OCI-LY7 (cell line): Measurements from ENCODE around the gene HID1. TPM values are rescaled to one million over a fixed set of nuclear protein-coding genes. Genes with fewer than 3 reads are reported as not detected.

Experiments used
- BruUV-seq: library from RNA; stranded (reverse); fragments of 400-500 nt; replicated peaks from 2 replicates; lab custom pipeline; 2021; lab: Mats Ljungman, UMichigan
- CTCF ChIA-PET: fragments of 300-600 bp; sonication (Branson Sonifier 250); formaldehyde crosslinking; loops from one replicate; lab custom pipeline; 2022; ENCODE audit warnings: antibody characterized with exemption; ENCODE audit not compliant: unreplicated experiment; lab: Charles Lee
- POLR2A ChIA-PET: fragments of 300-600 bp; sonication (Branson Sonifier 250); formaldehyde crosslinking; loops from one replicate; lab custom pipeline; 2022; ENCODE audit warnings: antibody characterized with exemption; lab: Charles Lee
- DNase-seq: peaks from one replicate; pipeline ENCODE4 v3.0.0-alpha.2; 2015; ENCODE audit warnings: low spot score
- H2AFZ ChIP-seq: fragments of 200-600 bp; sonication (generic), shearing (Covaris generic); 2 replicates; pipeline ENCODE4 v1.6.1; 2014; ENCODE audit warnings: mild to moderate bottlenecking, antibody characterized with exemption, low read length, moderate library complexity
- H3K27ac ChIP-seq: fragments of 200-600 bp; sonication (generic); 2 replicates; pipeline ENCODE4 v1.5.1; 2014; ENCODE audit warnings: mixed run types, low read depth, mild to moderate bottlenecking, moderate library complexity, low read length, inconsistent platforms; ENCODE audit not compliant: poor library complexity, severe bottlenecking
- H3K36me3 ChIP-seq: fragments of 200-600 bp; sonication (generic); 2 replicates; pipeline ENCODE4 v1.6.1; 2014; ENCODE audit warnings: mild to moderate bottlenecking, antibody characterized with exemption, low read length, moderate library complexity, mixed read lengths; ENCODE audit not compliant: insufficient read depth
- H3K4me1 ChIP-seq: fragments of 200-600 bp; sonication (generic); 2 replicates; pipeline ENCODE4 v1.5.1; 2014; ENCODE audit warnings: mild to moderate bottlenecking, low read length; ENCODE audit not compliant: insufficient read depth, poor library complexity, severe bottlenecking
- H3K4me2 ChIP-seq: fragments of 200-600 bp; sonication (generic); 2 replicates; pipeline ENCODE4 v1.6.1; 2014; ENCODE audit warnings: mild to moderate bottlenecking, low read length
- H3K4me3 ChIP-seq: fragments of 200-600 bp; sonication (generic); 2 replicates; pipeline ENCODE4 v1.5.1; 2014; ENCODE audit warnings: mild to moderate bottlenecking, low read depth, low read length; ENCODE audit not compliant: poor library complexity, severe bottlenecking
- H3K79me2 ChIP-seq: fragments of 200-600 bp; sonication (generic); 2 replicates; pipeline ENCODE4 v1.6.1; 2016; ENCODE audit warnings: low read depth, mild to moderate bottlenecking, low read length, moderate library complexity, mixed read lengths; ENCODE audit not compliant: insufficient read depth
- H3K9me2 ChIP-seq: fragments of 200-600 bp; sonication (generic); 2 replicates; pipeline ENCODE4 v1.6.1; 2016; ENCODE audit warnings: mild to moderate bottlenecking, low read length, mixed read lengths; ENCODE audit not compliant: insufficient read depth
- H3K9me3 ChIP-seq: fragments of 200-600 bp; sonication (generic); 2 replicates; pipeline ENCODE4 v1.6.1; 2014; ENCODE audit warnings: mild to moderate bottlenecking, mixed run types, low read length, mixed read lengths
- H4K20me1 ChIP-seq: fragments of 200-600 bp; sonication (generic); 2 replicates; pipeline ENCODE4 v1.6.1; 2014; ENCODE audit warnings: mild to moderate bottlenecking, antibody characterized with exemption, low read length, moderate library complexity, mixed read lengths; ENCODE audit not compliant: insufficient read depth
- CTCF ChIP-seq: fragments of 200-600 bp; sonication (generic); conservative IDR thresholded peaks from 2 replicates; pipeline ENCODE4 v1.5.1; 2014; ENCODE audit warnings: mild to moderate bottlenecking, antibody characterized with exemption, low read length, moderate library complexity, mixed read lengths
- EZH2phosphoT487 ChIP-seq: fragments of 200-600 bp; sonication (generic); IDR thresholded peaks from 2 replicates; pipeline ENCODE4 v1.6.1; 2018; ENCODE audit warnings: low read depth, borderline replicate concordance, mild to moderate bottlenecking, mixed run types, antibody characterized with exemption, low read length, moderate library complexity, mixed read lengths
- intact Hi-C: fragments of 100-400 bp; cut with micrococcal nuclease; formaldehyde crosslinking; loops from one replicate; pipeline ENCODE4 v1.10.0; 2022; ENCODE audit not compliant: unreplicated experiment
- total RNA-seq, 2 experiments: library from RNA; depleted of rRNA in 1 of 2; stranded (reverse); fragments of >200 nt in 1 of 2; shearing (Covaris generic) in 1 of 2; gene quantifications; 2 replicates each; pipeline ENCODE4 v1.2.3, GENCODE V29; 2014 to 2022

The HID1 gene
- total RNA-seq, 2 experiments from 2014 or later = 0.35 to 8.5 TPM

GRCh38 chr17:74930535-74931036 lies 42.0 kb downstream of the HID1 start:
- Histone ChIP-seq H3K4me2 (no peak overlapping the region), H3K36me3 (no peaks in the 10 kb centered on the region), H3K79me2 (no peaks in the 10 kb centered on the region), H3K4me3 (no peak overlapping the region), H3K9me2 (no peaks in the 10 kb centered on the region), H4K20me1 (no peaks in the 10 kb centered on the region), H3K27ac (no peak overlapping the region), H3K9me3 (no peaks in the 10 kb centered on the region), H3K4me1 (no peaks in the 10 kb centered on the region), H2AFZ (no peak overlapping the region)
- no peak for TF ChIP-seq CTCF
- intact Hi-C loops = no loop called here
- POLR2A ChIA-PET = no interaction called here
- no peak for DNase-seq
- CTCF ChIA-PET = no interaction called here
- BruUV-seq = no TSS peak

GRCh38 chr17:74928786-74929185 lies 43.8 kb downstream of the HID1 start:
- POLR2A ChIA-PET = no interaction called here

GRCh38 chr17:74925242-74925641 lies 47.3 kb downstream of the HID1 start:
- Histone ChIP-seq H3K79me2 (no peaks in the 10 kb centered on the region), H3K4me2 (no peak overlapping the region), H3K36me3 (no peaks in the 10 kb centered on the region), H3K4me3 (no peak overlapping the region), H3K9me3 (no peaks in the 10 kb centered on the region), H4K20me1 (no peaks in the 10 kb centered on the region), H3K27ac (no peak overlapping the region), H3K4me1 (no peaks in the 10 kb centered on the region), H2AFZ (no peak overlapping the region), H3K9me2 (no peaks in the 10 kb centered on the region)
- TF ChIP-seq CTCF (no peak), EZH2phosphoT487 (no peak)
- DNase-seq = no peak
- ChIA-PET CTCF (interaction anchor here (0.6 to 1.4 kb wide), 2 partner anchors 10 to 36 kb away, joined by 5 to 7 read pairs; no protein-coding TSS in a partner anchor), POLR2A (no interaction called here)
- no TSS peak for BruUV-seq
- intact Hi-C loops = no loop called here

More at GRCh38 chr17:74928786-74929185, 43.8 kb downstream of the HID1 start:
- H3K4me3 ChIP-seq = no peak overlapping the region
- H3K9me3 ChIP-seq = no peaks in the 10 kb centered on the region
- no peaks in the 10 kb centered on the region for H3K36me3 ChIP-seq
- BruUV-seq = no TSS peak
- no peak overlapping the region for H2AFZ ChIP-seq
- H3K4me2 ChIP-seq = no peak overlapping the region
- no peak overlapping the region for H3K27ac ChIP-seq
- H4K20me1 ChIP-seq = no peaks in the 10 kb centered on the region
- no peaks in the 10 kb centered on the region for H3K79me2 ChIP-seq
- no peaks in the 10 kb centered on the region for H3K9me2 ChIP-seq
- DNase-seq = no peak
- CTCF ChIA-PET = interaction anchor here (0.6 to 0.7 kb wide), 2 partner anchors 32 to 33 kb away, joined by 3 read pairs; no protein-coding TSS in a partner anchor
- intact Hi-C loops = no loop called here
- H3K4me1 ChIP-seq = no peaks in the 10 kb centered on the region
- TF ChIP-seq CTCF (no peak), EZH2phosphoT487 (no peak)
